Measurements from ENCODE around the gene AP3B1. TPM values are rescaled to one million over a fixed set of nuclear protein-coding genes. Genes with fewer than 3 reads are reported as not detected.

Gene AP3B1
- total and polyA plus RNA-seq, 2 donors (not counting 3 experiments of a cell fraction or from before 2014, with no cell fraction given) = 31.6 to 46.7 TPM

GRCh38 chr5:77993141-77993854 is 301.2 kb downstream of the AP3B1 start:
- CTCF ChIA-PET = no interaction called here
- no peak overlapping the region for H3K4me2 ChIP-seq (ENCODE audit: insufficient read depth, low read length)
- dilution Hi-C loops (cut with MboI; ENCODE audit: extremely low pct_ligation_motif_present, low sequenced_read_pairs) = no loop called here
- TF ChIP-seq GATA2 (IDR thresholded peaks at IDR 0.05; ENCODE audit: insufficient read depth, insufficient read length, low read depth, low read length) (no peak), POLR2AphosphoS5 (IDR thresholded peaks at IDR 0.05; ENCODE audit: insufficient read depth, low read depth, low read length) (no peak), FOS (IDR thresholded peaks at IDR 0.05; ENCODE audit: borderline replicate concordance, insufficient read depth, low read length) (no peak), JUN (IDR thresholded peaks at IDR 0.05; ENCODE audit: borderline replicate concordance, insufficient read depth, insufficient read length, low read depth) (no peak), CTCF (IDR thresholded peaks at IDR 0.05; ENCODE audit: extremely low read depth in 1 of 2, insufficient read depth in 1 of 2, low read depth in 1 of 2, low read length in 2 of 2) (no peak)
- H2AFZ ChIP-seq (ENCODE audit: low read depth, low read length) = no peak overlapping the region
- intact Hi-C loops (cut with micrococcal nuclease) = no loop called here
- DNase-seq (ENCODE audit: low read depth, low spot score) (no peak), FAIRE-seq (no peak)
- no peak overlapping the region for H3K4me3 ChIP-seq (replicated peaks in 1 of 3; ENCODE audit: insufficient read depth in 1 of 3, low read depth in 1 of 3, low read length in 3 of 3)
- H3K36me3 ChIP-seq (ENCODE audit: control insufficient read depth in 2 of 2, extremely low read depth in 1 of 2, insufficient read depth in 2 of 2, low read length in 2 of 2) = no peaks in the 10 kb centered on the region
- H3K27me3 ChIP-seq (ENCODE audit: control insufficient read depth in 2 of 2, insufficient read depth in 2 of 2, low read length in 2 of 2) = no peaks in the 10 kb centered on the region
- POLR2A ChIA-PET = no interaction called here
- no peaks in the 10 kb centered on the region for H4K20me1 ChIP-seq (replicated peaks; ENCODE audit: control insufficient read depth, extremely low read depth, insufficient read depth, low read length)
- H3K79me2 ChIP-seq (ENCODE audit: control insufficient read depth, insufficient read depth, low read length) = no peaks in the 10 kb centered on the region
- H3K4me1 ChIP-seq (ENCODE audit: control insufficient read depth, extremely low read depth, insufficient read depth, low read length) = no peaks in the 10 kb centered on the region
- no TSS peak for BruUV-seq (replicated peaks)
- no peak overlapping the region for H3K27ac ChIP-seq (ENCODE audit: insufficient read depth, low read depth, low read length)
- H3K9ac ChIP-seq (replicated peaks; ENCODE audit: extremely low read depth, insufficient read depth, low read length) = no peak overlapping the region
- no peaks in the 10 kb centered on the region for H3K9me3 ChIP-seq (replicated peaks; ENCODE audit: control insufficient read depth, insufficient read depth, low read length)
- H3K9me1 ChIP-seq (replicated peaks; ENCODE audit: control insufficient read depth, extremely low read depth, insufficient read depth, low read length) = no peaks in the 10 kb centered on the region

Measured in endothelial cell of umbilical vein (primary cell).